ENCODE data around the gene TAS2R40. TPM values are rescaled to one million over a fixed set of nuclear protein-coding genes. Genes with fewer than 3 reads are reported as not detected.
"Not testable (repeated sequence)": the region's sequence is repeated elsewhere in the genome, so short reads cannot be mapped to it uniquely, and the experiment has no call there.

Gene TAS2R40
- total RNA-seq, 4 donors from 2014 or later, result not detected

- Histone ChIP-seq H3K36me3 (no peaks in the 10 kb centered on the region), H3K4me1 (no peaks in the 10 kb centered on the region), H3K27ac (no peak overlapping the region), H3K9me3 (no peaks in the 10 kb centered on the region), H3K4me3 (no peak overlapping the region), H3K27me3 (no peaks in the 10 kb centered on the region)
- DNase-seq, result no peak
- TF ChIP-seq CTCF (IDR thresholded peaks at IDR 0.05) (no peak), POLR2A (IDR thresholded peaks at IDR 0.05) (no peak)
Observed at GRCh38 chr7:143203386-143203785, 18.5 kb upstream of the TAS2R40 start.

- no peaks in the 10 kb centered on the region for H3K9me3 ChIP-seq
- no peaks in the 10 kb centered on the region for H3K27me3 ChIP-seq
- no peaks in the 10 kb centered on the region for H3K36me3 ChIP-seq
- H3K27ac ChIP-seq, result no peak overlapping the region
- no peak overlapping the region for H3K4me3 ChIP-seq
- H3K4me1 ChIP-seq, result no peaks in the 10 kb centered on the region
- peak in 2 of 3 donors; percentile 72 to 80 for DNase-seq
- TF ChIP-seq POLR2A (IDR thresholded peaks at IDR 0.05) (no peak), CTCF (IDR thresholded peaks at IDR 0.05) (no peak)
Observed at GRCh38 chr7:143205560-143206293, 16.1 kb upstream of the TAS2R40 start.

GRCh38 chr7:143210541-143210940, 11.3 kb upstream of the TAS2R40 start:
- no peaks in the 10 kb centered on the region for H3K36me3 ChIP-seq
- no peaks in the 10 kb centered on the region for H3K4me1 ChIP-seq
- no peak for DNase-seq
- no peak overlapping the region for H3K4me3 ChIP-seq
- TF ChIP-seq POLR2A (IDR thresholded peaks at IDR 0.05) (no peak), CTCF (IDR thresholded peaks at IDR 0.05) (no peak)
- H3K9me3 ChIP-seq, result no peaks in the 10 kb centered on the region
- no peak overlapping the region for H3K27ac ChIP-seq
- H3K27me3 ChIP-seq, result no peaks in the 10 kb centered on the region

GRCh38 chr7:143213478-143213877, 8.4 kb upstream of the TAS2R40 start:
- H3K27ac ChIP-seq, result not testable (repeated sequence)

GRCh38 chr7:143214789-143215679, 6.8 kb upstream of the TAS2R40 start:
- Histone ChIP-seq H3K27me3 (no peaks in the 10 kb centered on the region), H3K9me3 (no peaks in the 10 kb centered on the region), H3K4me3 (no peak overlapping the region), H3K36me3 (no peaks in the 10 kb centered on the region), H3K4me1 (no peaks in the 10 kb centered on the region), H3K27ac (no peak overlapping the region)
- TF ChIP-seq POLR2A (IDR thresholded peaks at IDR 0.05) (no peak), CTCF (IDR thresholded peaks at IDR 0.05) (peak; percentile 94 to 100 (median 100))
- DNase-seq, result peak in 2 of 3 donors; percentile 52 to 79

More at GRCh38 chr7:143213478-143213877, 8.4 kb upstream of the TAS2R40 start:
- not testable (repeated sequence) for H3K4me1 ChIP-seq, H3K9me3 ChIP-seq, H3K36me3 ChIP-seq, H3K27me3 ChIP-seq, H3K4me3 ChIP-seq, DNase-seq

GRCh38 chr7:143216151-143216550, 5.7 kb upstream of the TAS2R40 start:
- no peaks in the 10 kb centered on the region for H3K36me3 ChIP-seq
- TF ChIP-seq CTCF (IDR thresholded peaks at IDR 0.05) (no peak), POLR2A (IDR thresholded peaks at IDR 0.05) (no peak)
- H3K27ac ChIP-seq, result no peak overlapping the region
- no peaks in the 10 kb centered on the region for H3K4me1 ChIP-seq
- DNase-seq, result no peak
- H3K4me3 ChIP-seq, result no peak overlapping the region
- no peaks in the 10 kb centered on the region for H3K9me3 ChIP-seq
- H3K27me3 ChIP-seq, result no peaks in the 10 kb centered on the region
